Omental fat pad (tissue), 4 donors: ENCODE results near the gene NOP16. TPM values are rescaled to one million over a fixed set of nuclear protein-coding genes. Genes with fewer than 3 reads are reported as not detected.

Experiments
- ATAC-seq: fragments of 150-250 bp; one replicate; pipeline ENCODE4 v1.9.1; 2016; ENCODE audit warnings: mild to moderate bottlenecking, moderate library complexity; ENCODE audit not compliant: low FRiP score
- DNase-seq: peaks from one replicate; pipeline ENCODE4 v3.0.0-alpha.2; 2019; ENCODE audit warnings: low spot score
- CTCF ChIP-seq, 3 donors: fragments of 450-650 bp; IDR thresholded peaks; one replicate each; pipeline ENCODE4 v1.5.1; 2016 to 2017; ENCODE audit warnings: antibody characterized with exemption in 3 of 3, mild to moderate bottlenecking in 3 of 3, moderate library complexity in 2 of 3
- total RNA-seq, 4 donors: library from RNA; depleted of rRNA; stranded (reverse); fragments of >200 nt; gene quantifications; one replicate each; pipeline ENCODE4 v1.1.0, GENCODE V29; 2016

NOP16 gene
- total RNA-seq, 4 donors from 2014 or later = 6.1 to 84.7 (median 24.3) TPM

GRCh38 chr5:176415952-176416924 lies 27.8 kb upstream of the NOP16 start, which contains the start of gene CLTB:
Gene CLTB, minus strand, starts transcription at chr5:176416539. Its CDS starts 176 bp downstream, at chr5:176416363.
- DNase-seq = peak; percentile 72
- peak in 2 of 3 donors; percentile 27 to 62 for TF ChIP-seq CTCF (IDR thresholded peaks at IDR 0.05)
- peak; percentile 92 for ATAC-seq

GRCh38 chr5:176415240-176415951 lies 27.0 kb upstream of the NOP16 start:
- ATAC-seq (no peak), DNase-seq (no peak)
- TF ChIP-seq CTCF (IDR thresholded peaks at IDR 0.05) = no peak

GRCh38 chr5:176414704-176415103 lies 26.3 kb upstream of the NOP16 start:
- DNase-seq = no peak
- no peak for ATAC-seq
- no peak for TF ChIP-seq CTCF (IDR thresholded peaks at IDR 0.05)

GRCh38 chr5:176413709-176414191 lies 25.4 kb upstream of the NOP16 start:
- TF ChIP-seq CTCF (IDR thresholded peaks at IDR 0.05) = no peak
- no peak for ATAC-seq
- no peak for DNase-seq

- peak; percentile 35 for ATAC-seq
- DNase-seq = no peak
- no peak for TF ChIP-seq CTCF (IDR thresholded peaks at IDR 0.05)
Measured at GRCh38 chr5:176413255-176413565, 24.8 kb upstream of the NOP16 start.

- DNase-seq (no peak), ATAC-seq (no peak)
- no peak for TF ChIP-seq CTCF (IDR thresholded peaks at IDR 0.05)
Measured at GRCh38 chr5:176412517-176413254, 24.3 kb upstream of the NOP16 start.
